H1 (cell line): ENCODE results near the gene HRNR. TPM values are rescaled to one million over a fixed set of nuclear protein-coding genes. Genes with fewer than 3 reads are reported as not detected.

ENCODE experiments used
- CTCF ChIA-PET: fragments of 300-600 bp; sonication (Branson Sonifier 250); formaldehyde crosslinking; loops from one replicate; lab custom pipeline; 2021; ENCODE audit not compliant: partially characterized antibody; lab: Charles Lee
- POLR2A ChIA-PET: fragments of 300-600 bp; sonication (Branson Sonifier 250); formaldehyde crosslinking; loops from one replicate; lab custom pipeline; 2021; ENCODE audit warnings: inconsistent platforms; ENCODE audit not compliant: partially characterized antibody; lab: Charles Lee
- DNase-seq, 2 experiments: peaks; one replicate each; pipeline versions ENCODE4 v3.0.0 to v3.0.0-alpha.2; 2010 to 2022; ENCODE audit warnings: low spot score in 2 of 2, low read depth in 1 of 2, mixed read lengths in 1 of 2
- FAIRE-seq: peaks from 2 replicates; lab custom pipeline; 2011; peaks lifted over from hg19 to GRCh38; lab: Jason Lieb, UNC
- H2AFZ ChIP-seq: 2 replicates; pipeline ENCODE4 v1.8.1; 2012; ENCODE audit warnings: low read length, inconsistent platforms
- H2AK5ac ChIP-seq: 2 replicates; pipeline ENCODE4 v1.6.1; 2013; ENCODE audit warnings: low read depth, low read length
- H2BK120ac ChIP-seq: replicated peaks from 2 replicates; pipeline ENCODE3; 2013; ENCODE audit warnings: low read depth, low read length, inconsistent platforms
- H2BK12ac ChIP-seq: 2 replicates; pipeline ENCODE4 v1.6.1; 2013; ENCODE audit warnings: low read depth, low read length
- H2BK15ac ChIP-seq: 2 replicates; pipeline ENCODE4 v1.6.1; 2013; ENCODE audit warnings: low read length
- H2BK20ac ChIP-seq: 2 replicates; pipeline ENCODE4 v1.6.1; 2013; ENCODE audit warnings: low read length
- H2BK5ac ChIP-seq: 2 replicates; pipeline ENCODE4 v1.6.1; 2013; ENCODE audit warnings: low read depth, low read length
- H3K14ac ChIP-seq: 2 replicates; pipeline ENCODE4 v1.6.1; 2013; ENCODE audit warnings: inconsistent platforms; ENCODE audit not compliant: insufficient read length
- H3K18ac ChIP-seq: 2 replicates; pipeline ENCODE4 v1.6.1; 2013; ENCODE audit warnings: low read length; ENCODE audit errors: extremely low read depth
- H3K23ac ChIP-seq: 2 replicates; pipeline ENCODE4 v1.6.1; 2013; ENCODE audit warnings: inconsistent platforms; ENCODE audit not compliant: insufficient read length
- H3K23me2 ChIP-seq: 2 replicates; pipeline ENCODE4 v1.6.1; 2013; ENCODE audit warnings: low read depth, low read length
- H3K27ac ChIP-seq: 2 replicates; pipeline ENCODE4 v1.6.1; 2011; ENCODE audit warnings: low read depth, low read length, inconsistent platforms
- H3K27me3 ChIP-seq, 4 experiments: replicated peaks in 1 of 4; 1 replicate in 1 of 4; 2 replicates in 3 of 4; pipeline versions ENCODE4 v1.6.1 to v1.8.1; 2011 to 2013; ENCODE audit warnings: low read length in 3 of 4, mild to moderate bottlenecking in 3 of 4, inconsistent platforms in 2 of 4, mixed read lengths in 2 of 4, moderate library complexity in 1 of 4; ENCODE audit not compliant: control insufficient read depth in 3 of 4, insufficient read depth in 3 of 4; ENCODE audit errors: extremely low read depth in 1 of 4
- H3K36me3 ChIP-seq, 4 experiments: 2 replicates each; pipeline versions ENCODE4 v1.6.1 to v1.8.1; 2011 to 2013; ENCODE audit warnings: mild to moderate bottlenecking in 4 of 4, low read length in 3 of 4, moderate library complexity in 2 of 4, control low read depth in 1 of 4, inconsistent platforms in 1 of 4; ENCODE audit not compliant: insufficient read depth in 4 of 4, control insufficient read depth in 2 of 4
- H3K4ac ChIP-seq: replicated peaks from 2 replicates; pipeline ENCODE3; 2013; ENCODE audit warnings: low read length, low read depth, mixed read lengths, inconsistent platforms; ENCODE audit not compliant: insufficient read length
- H3K4me1 ChIP-seq, 4 experiments: replicated peaks in 1 of 4; 1 replicate in 1 of 4; 2 replicates in 3 of 4; pipeline versions ENCODE4 v1.6.1 to v1.8.1; 2011 to 2013; ENCODE audit warnings: low read length in 3 of 4, inconsistent platforms in 2 of 4, mixed read lengths in 1 of 4; ENCODE audit not compliant: insufficient read depth in 4 of 4, control insufficient read depth in 3 of 4
- H3K4me2 ChIP-seq, 2 experiments: 2 replicates each; pipeline versions ENCODE4 v1.6.1 to v1.8.1; 2011 to 2013; ENCODE audit warnings: low read depth in 2 of 2, low read length in 2 of 2, control low read depth in 1 of 2, inconsistent platforms in 1 of 2, mild to moderate bottlenecking in 1 of 2; ENCODE audit not compliant: insufficient read depth in 1 of 2
- H3K4me3 ChIP-seq, 4 experiments: fragments of 200-600, 300-600 bp in 1 of 4; sonication (generic), shearing (Covaris generic), sonication (Bioruptor Twin) in 1 of 4; 2 replicates each; pipeline versions ENCODE4 v1.5.1 to v1.8.1; 2011 to 2016; ENCODE audit warnings: low read length in 4 of 4, low read depth in 3 of 4, control low read depth in 2 of 4, inconsistent platforms in 2 of 4, mild to moderate bottlenecking in 2 of 4, mixed read lengths in 1 of 4, moderate library complexity in 1 of 4; ENCODE audit not compliant: insufficient read depth in 2 of 4; ENCODE audit errors: extremely low read depth in 1 of 4
- H3K56ac ChIP-seq: replicated peaks from 2 replicates; pipeline ENCODE3; 2013; ENCODE audit warnings: low read depth, mild to moderate bottlenecking, mixed read lengths, low read length, inconsistent platforms; ENCODE audit not compliant: insufficient read length
- H3K79me1 ChIP-seq: 2 replicates; pipeline ENCODE4 v1.6.1; 2013; ENCODE audit warnings: low read depth, low read length, control low read depth
- H3K79me2 ChIP-seq, 2 experiments: 2 replicates each; pipeline versions ENCODE4 v1.6.1 to v1.8.1; 2012 to 2013; ENCODE audit warnings: low read length in 2 of 2, mild to moderate bottlenecking in 2 of 2, inconsistent platforms in 1 of 2; ENCODE audit not compliant: insufficient read depth in 2 of 2, control insufficient read depth in 1 of 2
- H3K9ac ChIP-seq, 4 experiments: replicated peaks in 1 of 4; 1 replicate in 1 of 4; 2 replicates in 3 of 4; pipeline versions ENCODE4 v1.6.1 to v1.8.1; 2011 to 2013; ENCODE audit warnings: low read depth in 3 of 4, low read length in 3 of 4, control low read depth in 2 of 4, mild to moderate bottlenecking in 2 of 4, moderate library complexity in 2 of 4, inconsistent platforms in 1 of 4; ENCODE audit errors: extremely low read depth in 1 of 4
- H3K9me3 ChIP-seq, 2 experiments: 2 replicates each; pipeline versions ENCODE4 v1.6.1 to v1.8.1; 2012 to 2013; ENCODE audit warnings: mild to moderate bottlenecking in 2 of 2, moderate library complexity in 2 of 2, control low read depth in 1 of 2, inconsistent platforms in 1 of 2, low read depth in 1 of 2, low read length in 1 of 2, mixed read lengths in 1 of 2; ENCODE audit not compliant: insufficient read depth in 2 of 2
- H4K20me1 ChIP-seq, 2 experiments: replicated peaks in 1 of 2; 2 replicates each; pipeline versions ENCODE3 to v1.8.1; 2011 to 2013; ENCODE audit warnings: inconsistent platforms in 2 of 2, low read length in 2 of 2, mild to moderate bottlenecking in 1 of 2; ENCODE audit not compliant: insufficient read depth in 2 of 2, control insufficient read depth in 1 of 2
- H4K5ac ChIP-seq: 2 replicates; pipeline ENCODE4 v1.6.1; 2013; ENCODE audit warnings: low read length, low read depth, mixed read lengths, inconsistent platforms; ENCODE audit not compliant: insufficient read length
- H4K8ac ChIP-seq: 2 replicates; pipeline ENCODE4 v1.8.0; 2013; ENCODE audit warnings: mild to moderate bottlenecking, moderate library complexity, low read length, inconsistent platforms; ENCODE audit not compliant: insufficient read depth; ENCODE audit errors: extremely low read depth
- H4K91ac ChIP-seq: replicated peaks from 2 replicates; pipeline ENCODE3; 2013; ENCODE audit warnings: low read length, mixed read lengths, inconsistent platforms; ENCODE audit not compliant: insufficient read length
- MAFK ChIP-seq: IDR thresholded peaks from 2 replicates; pipeline ENCODE4 v1.6.1; 2012; ENCODE audit warnings: low read depth, mild to moderate bottlenecking, improper control_type of control experiment, low read length
- POU5F1 ChIP-seq: IDR thresholded peaks from 2 replicates; pipeline ENCODE4 v1.6.1; 2011; ENCODE audit warnings: low read depth, mild to moderate bottlenecking, low read length, moderate library complexity
- RBBP5 ChIP-seq: IDR thresholded peaks from 2 replicates; pipeline ENCODE4 v1.7.1; 2012; ENCODE audit warnings: low read depth, mild to moderate bottlenecking, inconsistent platforms, low read length, moderate library complexity, borderline replicate concordance
- ZNF274 ChIP-seq: IDR thresholded peaks from 2 replicates; pipeline ENCODE4 v1.7.0; 2012; ENCODE audit warnings: low read length, borderline replicate concordance; ENCODE audit errors: extremely low read depth
- WGBS, 2 experiments: shearing (Covaris generic) in 1 of 2; methylation state at CpG; one replicate each; pipeline versions ENCODE4 v1.1.6 to v1.1.7; 2013 to 2015; ENCODE audit warnings: low lambda C conversion rate in 2 of 2, mixed read lengths in 2 of 2, inconsistent platforms in 1 of 2, low coverage in 1 of 2, missing lambda C conversion rate in 1 of 2; ENCODE audit not compliant: insufficient replicate concordance in 2 of 2, insufficient coverage in 1 of 2, insufficient read length in 1 of 2; ENCODE audit errors: extremely low coverage in 1 of 2, missing lambda C conversion rate in 1 of 2; 5-methylcytosine and 5-hydroxymethylcytosine counted together
- polyA plus RNA-seq, 7 experiments: library from polyadenylated mRNA; depleted of rRNA in 3 of 7; stranded (reverse) in 5 of 7; unstranded in 2 of 7; fragments of >200 nt in 5 of 7; fragments of 200-250 nt in 2 of 7; gene quantifications; 1 replicate in 5 of 7; 2 replicates in 1 of 7; 4 replicates in 1 of 7; pipeline versions ENCODE4 v1.2.1 to v1.2.3, GENCODE V29; 2011 to 2013; ENCODE audit warnings: missing spikeins in 2 of 7, mixed read lengths in 2 of 7
- total RNA-seq: library from RNA; stranded (reverse); fragmentation: NEBNext Ultra II Directional; extraction: Animal tissue kit (Norgen Biotek cat#: 25700); gene quantifications from 2 replicates; pipeline ENCODE4 v1.2.1, GENCODE V29; 2021

HRNR gene
- total and polyA plus RNA-seq, 2 of the 8 experiments (the other 6 are each of a cell fraction or from before 2014, with no cell fraction given), result not detected

- Histone ChIP-seq H2AFZ (no peak overlapping the region), H2BK15ac (no peak overlapping the region), H3K9ac (no peak overlapping the region), H3K18ac (no peak overlapping the region), H3K79me2 (no peaks in the 10 kb centered on the region), H3K14ac (no peak overlapping the region), H2BK120ac (no peak overlapping the region), H2BK5ac (no peak overlapping the region), H3K79me1 (no peaks in the 10 kb centered on the region), H3K23me2 (no peaks in the 10 kb centered on the region), H4K8ac (no peak overlapping the region), H3K23ac (no peak overlapping the region), H3K4me3 (no peak overlapping the region), H3K4me2 (no peak overlapping the region), H3K4me1 (no peaks in the 10 kb centered on the region), H4K91ac (no peak overlapping the region), H2AK5ac (no peak overlapping the region), H3K36me3 (no peaks in the 10 kb centered on the region; a peak in 1 of 8 replicates), H2BK12ac (no peak overlapping the region), H3K9me3 (peaks cover 64 to 71% of the 10 kb centered on the region in 2 experiments), H4K5ac (no peak overlapping the region), H4K20me1 (no peaks in the 10 kb centered on the region), H3K4ac (no peak overlapping the region), H3K56ac (no peak overlapping the region), H3K27me3 (no peaks in the 10 kb centered on the region), H2BK20ac (no peak overlapping the region), H3K27ac (no peak overlapping the region)
- 71% methylated on average over 1 of the region's 1 CpG; no CpG with 5 or more reads in 1 of the 2 experiments for WGBS, 2 experiments
- ChIA-PET POLR2A (no interaction called here), CTCF (no interaction called here)
- TF ChIP-seq RBBP5 (no peak), ZNF274 (no peak), MAFK (no peak), POU5F1 (no peak)
- FAIRE-seq (no peak), DNase-seq (no peak)
Observed at GRCh38 chr1:152227310-152227928, 3.4 kb upstream of the HRNR start.
